ENCODE data around the gene ERCC4.

Gene ERCC4

DNA sequence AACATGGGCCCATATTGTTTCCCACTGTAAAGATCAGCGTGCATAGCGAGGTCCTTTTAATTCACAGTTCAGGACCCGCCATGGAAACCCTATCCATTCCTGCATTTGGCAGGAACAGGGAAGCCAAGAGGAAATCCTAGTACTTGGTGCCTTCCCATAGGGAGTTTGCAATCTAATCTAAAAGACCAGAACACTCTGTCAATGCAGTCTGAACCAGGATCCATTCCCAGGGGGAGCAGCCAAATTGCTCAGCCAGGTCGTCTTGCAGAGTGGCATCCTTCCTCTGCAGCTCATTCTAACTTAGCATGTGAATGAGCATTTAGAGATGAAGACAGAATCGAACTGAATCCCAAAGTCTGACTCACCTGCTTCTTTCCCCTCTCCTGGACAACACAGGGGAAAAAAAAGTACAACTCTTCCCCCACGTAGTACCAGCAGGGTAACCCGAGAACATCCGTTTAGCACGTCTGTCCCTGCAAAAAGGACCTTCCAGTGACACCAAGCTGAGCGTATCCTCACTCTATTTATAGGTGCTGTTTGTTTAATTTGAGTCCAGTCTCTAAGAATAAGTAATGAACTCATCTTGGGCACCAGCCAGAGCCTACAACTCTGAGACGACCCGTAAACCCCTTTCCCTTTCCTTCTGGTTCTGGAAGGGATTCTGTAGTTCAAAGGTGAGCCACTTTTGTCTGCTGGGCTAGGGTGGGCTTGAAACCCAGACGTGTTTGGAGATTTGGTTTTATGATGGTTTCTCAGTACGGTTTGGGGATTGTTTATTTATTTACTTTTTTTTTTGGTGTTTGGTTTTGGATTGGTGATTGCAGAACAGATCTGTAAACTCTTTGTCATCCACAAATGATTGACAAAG is 74.5 kb downstream of the ERCC4 start:
- DNase-seq (ENCODE audit: low read depth) = no peak

DNA sequence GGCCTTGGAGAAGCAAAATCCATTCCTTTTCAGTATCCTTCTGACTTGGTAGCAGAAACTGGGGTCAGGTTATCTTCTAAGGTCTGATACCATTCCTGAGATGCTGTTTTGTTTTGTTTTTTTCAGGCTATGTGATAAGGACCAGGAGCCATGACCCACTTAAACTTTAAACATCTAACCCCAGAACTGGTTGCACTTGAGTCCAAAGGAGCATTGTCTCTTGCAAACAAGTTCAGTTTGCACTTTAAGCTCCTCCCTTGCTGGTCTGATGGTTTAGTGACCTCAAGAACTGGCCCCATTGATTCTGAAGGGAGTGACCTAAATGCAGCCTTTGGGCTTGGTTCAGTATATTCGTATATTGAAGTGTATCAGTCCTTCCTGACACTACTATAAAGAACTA is 75.2 kb downstream of the ERCC4 start:
- no peak for DNase-seq (ENCODE audit: low read depth)

DNA sequence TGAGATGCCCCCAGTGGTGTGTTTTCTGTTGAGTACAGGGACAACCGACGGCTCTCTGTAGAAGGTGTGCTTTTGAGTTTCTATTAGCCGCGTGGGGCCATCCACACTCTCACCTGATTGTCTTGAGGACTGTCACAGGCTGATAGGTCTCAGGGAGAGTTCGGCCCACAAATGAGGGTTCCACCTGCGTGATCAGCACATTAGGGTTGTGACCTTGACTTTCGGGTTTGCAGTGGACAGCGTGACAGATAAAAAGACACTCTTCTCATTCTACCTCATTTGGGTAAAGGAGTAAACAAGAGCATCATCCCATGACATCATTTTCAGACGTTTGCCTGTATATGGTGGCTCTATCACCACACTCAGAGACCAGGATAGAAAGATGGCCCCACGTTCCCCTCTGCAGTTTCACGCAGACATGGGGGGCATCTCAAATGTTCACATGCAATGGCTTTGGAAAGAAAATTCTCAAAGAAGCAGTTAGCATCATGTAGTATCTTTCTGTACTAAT is 76.9 kb downstream of the ERCC4 start:
- DNase-seq (ENCODE audit: low read depth) = no peak

DNA sequence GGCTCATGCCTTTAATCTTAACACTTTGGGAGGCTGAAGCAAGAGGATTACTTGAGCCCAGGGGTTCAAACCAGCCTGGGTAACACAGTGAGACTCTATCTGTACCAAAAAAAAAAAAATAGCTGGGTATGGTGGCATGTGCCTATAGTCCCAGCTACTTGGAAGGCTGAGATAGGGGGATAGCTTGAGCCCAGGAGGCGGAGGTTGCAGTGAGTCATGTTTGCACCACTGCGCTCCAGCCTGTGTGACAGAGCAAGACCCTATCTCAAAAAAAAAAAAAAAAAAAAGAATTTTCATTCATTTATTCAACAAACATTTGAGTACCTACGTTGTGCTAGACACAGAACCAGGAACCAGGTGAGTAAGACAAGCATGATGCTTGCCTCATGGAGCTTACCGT is 77.6 kb downstream of the ERCC4 start:
- DNase-seq (ENCODE audit: low read depth) = no peak

DNA sequence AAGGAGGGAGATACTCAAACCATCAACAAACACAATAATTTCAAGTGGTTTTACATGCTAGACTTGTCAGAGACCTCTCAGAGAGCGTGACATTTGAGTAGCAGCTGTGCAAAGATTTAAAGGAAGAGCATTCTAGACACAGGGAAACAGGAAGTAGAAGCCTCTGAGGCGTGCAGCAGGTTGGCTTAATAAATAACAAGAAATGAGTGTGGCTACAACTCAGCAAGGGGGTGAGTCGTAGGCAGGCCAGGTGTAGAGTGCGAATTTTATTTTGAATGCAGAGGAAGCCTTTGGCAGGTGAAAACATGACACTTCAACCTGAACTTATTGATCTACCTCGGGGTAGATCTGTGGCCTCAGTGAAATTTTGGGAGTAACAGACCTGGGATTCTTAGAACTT is 78.0 kb downstream of the ERCC4 start:
- DNase-seq (ENCODE audit: low read depth) = no peak

DNA sequence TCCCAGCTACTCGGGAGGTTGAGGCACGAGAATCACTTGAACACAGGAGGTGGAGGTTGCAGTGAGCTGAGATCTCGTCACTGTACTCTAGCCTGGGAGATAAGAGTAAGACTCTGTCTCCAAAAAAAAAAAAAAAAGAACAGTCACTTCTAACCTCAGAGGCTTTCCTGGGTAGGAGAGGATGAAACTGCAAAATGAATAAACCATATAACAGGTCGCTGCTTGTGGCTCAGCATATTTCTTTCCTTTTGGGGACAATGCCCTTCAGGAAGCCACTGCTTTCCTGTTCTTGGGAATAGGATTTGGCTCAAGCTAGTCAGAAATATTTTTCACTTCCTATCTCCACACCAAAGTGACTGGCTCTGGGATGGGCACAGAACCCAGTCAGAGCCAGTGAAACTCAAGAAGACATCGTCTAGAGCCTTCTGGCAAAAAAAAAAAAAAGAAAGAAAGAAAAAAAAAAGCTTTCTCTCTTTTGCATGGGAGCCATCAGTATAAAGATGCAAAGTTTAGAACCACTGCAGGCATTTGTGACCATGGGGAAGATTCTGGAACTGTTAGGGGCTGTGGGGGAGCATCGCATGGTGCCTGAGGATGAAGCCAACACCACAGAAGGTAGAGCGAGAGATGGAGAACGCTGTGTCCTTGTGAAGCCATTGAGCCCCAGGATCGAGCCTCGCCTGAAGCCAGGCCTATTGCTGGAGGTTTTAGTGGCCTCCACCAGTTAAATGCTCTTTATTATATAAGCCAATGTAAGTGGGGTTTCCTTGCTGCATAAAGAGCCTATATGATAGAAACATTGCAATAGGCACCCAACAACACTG is 79.3 kb downstream of the ERCC4 start:
- no peak for DNase-seq (ENCODE audit: low read depth)

DNA sequence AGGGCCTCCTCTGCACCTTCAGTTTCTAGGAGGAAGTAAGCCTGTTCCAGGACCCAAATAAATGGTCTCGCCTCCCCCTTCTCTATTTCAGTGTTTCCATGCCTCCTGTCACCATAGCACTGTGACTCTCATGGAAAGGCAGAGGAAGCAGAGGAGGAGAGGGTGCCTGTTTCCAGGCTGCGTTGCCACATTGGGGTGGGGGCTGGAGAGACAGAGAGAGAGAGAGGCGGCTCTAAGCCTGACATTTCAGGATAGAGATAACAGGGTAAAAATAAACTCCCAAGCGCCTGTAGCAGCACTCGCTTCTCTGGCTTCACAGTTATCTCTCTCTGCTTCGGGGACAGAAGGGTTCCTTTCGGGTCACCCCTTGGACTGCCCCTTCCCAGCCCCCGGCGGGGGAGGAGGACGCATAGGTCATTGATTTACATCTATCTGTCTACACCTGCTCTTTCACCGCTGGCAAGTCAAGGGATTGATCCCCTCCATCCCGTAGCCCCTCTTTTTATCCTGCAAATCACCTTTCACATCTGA is 80.0 kb downstream of the ERCC4 start:
- no peak for DNase-seq (ENCODE audit: low read depth)

DNA sequence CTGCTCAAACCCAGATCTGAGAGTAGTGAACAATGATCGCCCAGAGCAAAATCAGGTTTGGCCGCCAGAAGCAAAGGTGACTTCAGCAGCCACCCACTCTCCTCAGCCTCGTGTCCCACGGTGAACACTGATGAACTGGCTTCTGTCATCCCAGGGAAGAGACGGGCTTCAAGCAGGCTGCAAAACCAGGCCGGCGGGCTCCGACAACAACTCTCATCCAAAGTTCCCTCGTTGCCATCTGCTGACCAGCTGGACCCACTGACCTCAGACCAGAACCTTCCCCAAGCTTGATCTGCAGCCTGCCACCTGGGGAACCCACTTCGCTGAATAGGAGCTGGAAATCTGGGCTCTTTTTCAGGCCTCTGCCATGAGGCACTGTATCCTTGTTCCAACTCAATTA is 81.6 kb downstream of the ERCC4 start:
- no peak for DNase-seq (ENCODE audit: low read depth)

Measured in GM04504 (cell line).